ENCODE results near the gene LINC00305.

GRCh38 chr18:64053246-64053645 is 95.6 kb downstream of the LINC00305 start:
- no peak for TF ChIP-seq CTCF (IDR thresholded peaks at IDR 0.05; ENCODE audit: borderline replicate concordance, extremely low read depth, low read length, poor library complexity, severe bottlenecking)
- no peak for TF ChIP-seq EZH2 (IDR thresholded peaks at IDR 0.05; ENCODE audit: borderline replicate concordance, low read depth, low read length, severe bottlenecking)
